Measurements from ENCODE around the gene KDM5D.

KDM5D gene

DNA sequence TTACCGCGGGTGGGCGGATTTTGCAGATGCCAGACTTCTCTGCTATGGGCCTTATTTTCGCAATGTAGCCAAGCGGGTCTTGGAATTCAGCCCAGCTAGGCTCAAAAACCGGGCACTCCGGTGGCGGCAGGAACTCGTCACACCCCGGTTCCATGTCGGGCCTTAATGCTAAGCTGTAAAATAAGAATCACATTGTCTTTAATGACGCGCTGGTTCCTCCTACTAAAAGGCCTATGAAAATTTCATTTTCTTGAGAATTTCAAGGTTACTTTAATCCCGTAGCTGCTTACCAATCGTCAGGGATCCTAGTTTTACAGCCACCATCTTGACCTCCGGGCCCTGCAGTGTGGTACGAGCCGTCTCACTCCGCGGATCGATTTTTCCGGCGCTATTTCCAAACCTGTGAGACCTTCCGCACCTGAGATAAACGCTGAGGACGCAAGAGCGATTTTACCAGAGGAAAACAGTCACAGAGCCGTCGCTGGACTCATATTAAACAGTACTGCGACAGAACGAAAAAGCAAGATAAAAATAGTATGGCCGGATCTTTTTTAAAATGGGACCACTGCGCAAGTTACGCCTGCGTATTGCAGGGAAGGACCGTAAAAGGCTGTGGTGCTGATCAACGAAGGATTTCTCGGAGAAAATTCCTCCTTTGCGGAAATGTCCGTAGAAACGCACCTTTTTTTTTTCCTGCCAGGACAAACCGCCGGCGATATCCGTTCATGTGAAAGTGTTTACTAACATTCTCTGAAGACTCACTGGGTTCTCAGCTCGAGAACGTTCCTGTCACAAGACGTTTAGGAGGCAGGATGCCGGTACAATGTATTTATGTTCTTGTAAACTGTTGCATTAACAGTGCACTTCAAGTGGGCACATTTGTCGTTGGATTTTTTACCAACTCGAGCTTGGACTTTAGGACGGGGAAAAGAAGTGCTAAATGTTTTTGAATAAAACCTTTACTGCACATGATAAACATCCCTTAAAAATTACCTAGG, at the start of gene KDM5D:
KDM5D (minus strand) TSS at position 346 of the 998 bp plus-strand sequence; CDS start at position 154, 192 bp downstream.
- peak; percentile 69 to 75 for ATAC-seq

DNA sequence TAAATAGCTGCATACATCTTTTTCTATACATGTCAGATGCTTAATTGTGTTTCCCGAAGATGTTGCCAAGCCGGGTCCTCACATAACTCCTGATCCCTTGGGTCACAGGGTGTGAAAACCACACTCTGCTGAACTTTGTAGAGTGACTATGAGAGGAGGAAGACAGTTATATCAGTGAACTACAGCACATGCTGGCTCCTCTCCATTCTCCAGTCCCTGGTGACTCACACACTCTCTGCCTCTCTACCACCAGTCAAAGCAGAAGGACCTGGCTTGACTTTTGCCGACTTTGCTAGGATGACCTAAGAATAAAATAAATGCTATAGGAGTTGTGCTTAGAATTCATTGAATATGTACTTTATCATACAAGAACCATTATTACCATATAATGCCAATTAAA, 23.8 kb upstream of the KDM5D start:
- ATAC-seq, result no peak

DNA sequence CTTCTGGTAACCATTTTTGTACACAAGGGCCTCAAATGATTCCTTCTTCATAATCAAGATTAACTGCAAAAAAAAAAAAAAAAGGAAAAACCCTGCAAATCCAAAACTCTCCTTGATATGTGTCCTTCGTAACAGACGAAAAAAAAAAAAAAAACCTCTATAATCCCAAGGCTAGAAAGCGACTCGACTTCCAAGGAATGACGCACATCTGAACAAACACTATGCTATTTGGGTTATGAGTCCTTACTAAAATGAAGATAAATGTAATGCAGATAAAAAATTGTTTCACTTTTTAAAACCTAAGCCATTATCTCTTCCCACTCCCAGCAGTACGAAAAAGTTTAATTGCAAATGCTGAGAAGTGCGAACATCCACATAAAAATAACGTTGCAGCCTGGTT, 1.2 kb downstream of the KDM5D start:
- no peak for ATAC-seq

DNA sequence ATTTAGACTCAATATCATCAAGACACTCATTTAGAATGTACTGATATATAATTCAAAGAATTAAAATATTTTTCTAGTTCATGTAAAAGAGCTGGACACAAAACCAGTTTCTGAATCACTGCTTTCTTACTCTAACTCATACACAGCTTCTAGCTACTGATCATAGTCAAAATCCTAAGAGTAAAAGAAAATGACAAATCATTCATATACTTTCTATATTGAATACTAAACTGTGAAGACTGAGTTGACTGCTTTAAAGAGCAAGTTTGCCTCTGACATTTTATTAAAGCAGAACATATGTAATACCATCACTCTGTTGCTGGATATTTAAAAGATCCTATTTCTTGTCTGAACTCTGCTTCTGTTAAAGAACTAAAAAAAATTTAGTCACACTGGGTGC, 2.4 kb downstream of the KDM5D start:
- peak; percentile 63 to 81 for ATAC-seq

DNA sequence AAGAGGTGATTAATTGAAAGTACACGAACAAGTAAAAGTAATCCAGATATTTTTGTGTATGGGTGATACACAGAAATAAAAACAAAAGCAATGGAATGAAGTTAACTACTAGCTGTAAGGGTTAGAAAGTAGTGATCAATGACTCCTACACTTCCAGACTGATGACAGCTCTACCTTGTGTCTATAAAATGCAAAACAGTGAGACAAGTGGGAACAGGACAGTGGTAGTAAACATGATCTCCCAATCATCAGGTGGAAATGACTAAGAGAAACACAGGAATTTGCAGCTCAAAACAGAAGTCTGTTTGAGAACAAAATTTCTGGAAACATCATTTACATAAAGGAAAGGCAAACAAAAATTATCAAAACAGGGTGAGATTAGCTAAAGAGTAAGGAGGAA, 10.1 kb downstream of the KDM5D start:
- ATAC-seq, result no peak

DNA sequence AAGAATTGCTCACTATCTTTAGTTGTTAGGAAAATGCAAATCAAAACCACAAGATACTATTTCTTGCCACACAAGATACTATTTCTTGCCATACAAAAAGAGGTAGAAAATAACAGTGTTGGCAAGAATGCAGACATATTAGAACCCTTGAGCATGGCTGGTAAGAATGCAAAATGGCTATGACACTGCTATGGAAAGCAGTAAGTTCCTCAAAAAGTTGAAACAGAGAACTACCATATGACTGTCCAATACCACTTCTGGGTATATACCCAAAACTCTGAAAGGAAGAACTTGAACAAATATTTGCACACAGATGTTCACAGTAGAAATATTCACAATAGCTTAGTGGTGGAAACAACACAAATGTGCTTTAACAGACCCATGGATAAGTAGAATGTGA, 26.6 kb downstream of the KDM5D start:
- no peak for ATAC-seq

DNA sequence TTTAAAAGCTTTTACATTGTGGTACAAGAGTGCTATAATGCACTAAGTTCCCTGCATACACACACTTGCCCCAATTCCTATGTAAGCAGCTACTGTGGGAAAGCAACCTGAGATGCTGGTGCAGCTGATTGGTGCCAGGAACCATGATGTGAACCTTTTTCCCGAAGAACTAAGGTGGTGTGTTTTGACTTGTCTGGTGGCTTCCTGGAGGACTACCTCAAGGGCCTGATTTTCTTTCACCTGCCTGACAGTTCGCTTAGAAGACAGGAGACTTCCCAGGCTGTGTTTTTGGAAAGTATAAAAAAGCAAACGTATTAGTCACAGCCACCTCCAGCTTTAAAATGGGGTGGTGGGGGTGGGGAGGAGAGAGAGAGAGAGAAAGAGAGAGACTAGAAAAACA, 27.4 kb downstream of the KDM5D start:
- no peak for ATAC-seq

DNA sequence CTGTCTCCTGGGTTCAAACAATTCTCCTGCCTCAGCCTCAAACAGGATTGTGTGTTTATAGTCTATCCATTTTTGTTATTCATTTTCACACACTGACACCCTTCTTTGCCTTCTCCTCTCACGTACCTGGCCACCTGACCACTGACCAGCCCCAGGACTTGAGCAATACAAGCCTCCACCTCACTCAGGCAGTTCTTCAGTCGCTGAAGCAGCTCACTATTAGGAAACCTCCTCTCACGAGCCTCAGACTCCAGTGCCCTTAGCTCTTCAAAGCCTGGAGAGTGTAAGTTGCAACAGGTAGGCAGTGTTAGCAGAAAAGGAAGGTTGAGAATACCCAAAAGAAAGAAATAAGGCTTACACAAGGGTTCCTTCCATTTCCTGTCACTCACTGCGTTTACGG, 29.3 kb downstream of the KDM5D start:
- ATAC-seq, result no peak

DNA sequence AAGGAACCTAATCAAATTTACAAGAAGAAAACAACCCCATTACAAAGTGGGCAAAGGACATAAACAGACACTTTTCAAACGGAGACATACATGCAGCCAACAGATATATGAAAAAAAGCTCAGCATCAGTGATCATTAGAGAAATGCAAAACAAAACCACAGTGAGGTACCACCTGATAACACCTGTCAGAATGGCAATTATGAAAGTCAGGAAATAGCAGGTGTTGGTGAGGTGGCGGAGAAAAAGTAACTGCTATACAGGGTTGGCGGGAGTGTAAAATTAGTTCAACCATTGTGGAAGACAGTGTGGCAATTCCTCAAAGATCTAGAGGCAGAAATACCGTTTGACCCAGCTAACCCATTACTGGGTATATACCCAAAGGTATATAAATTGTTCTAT, 31.1 kb downstream of the KDM5D start:
- ATAC-seq, result no peak

DNA sequence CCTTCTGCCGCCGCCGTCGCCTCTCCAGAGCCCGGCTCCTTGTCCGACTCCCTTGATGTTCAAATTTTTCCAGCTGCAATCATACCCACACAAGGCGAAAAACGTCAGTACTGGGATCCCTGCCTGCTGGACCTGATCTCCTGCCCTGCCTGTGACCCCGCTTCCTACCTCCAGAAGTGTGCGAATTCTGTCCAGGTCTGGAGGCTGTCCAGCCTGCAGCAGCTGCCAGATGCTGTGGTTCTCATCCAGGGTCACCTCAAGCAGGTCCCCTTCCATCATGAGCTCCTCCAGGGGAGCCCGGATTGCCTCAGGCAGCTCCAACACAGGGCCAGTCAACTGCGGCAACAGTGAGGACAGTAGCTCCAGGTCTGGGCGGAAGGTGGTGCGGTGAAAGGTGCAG, 38.3 kb downstream of the KDM5D start:
- no peak for ATAC-seq

DNA sequence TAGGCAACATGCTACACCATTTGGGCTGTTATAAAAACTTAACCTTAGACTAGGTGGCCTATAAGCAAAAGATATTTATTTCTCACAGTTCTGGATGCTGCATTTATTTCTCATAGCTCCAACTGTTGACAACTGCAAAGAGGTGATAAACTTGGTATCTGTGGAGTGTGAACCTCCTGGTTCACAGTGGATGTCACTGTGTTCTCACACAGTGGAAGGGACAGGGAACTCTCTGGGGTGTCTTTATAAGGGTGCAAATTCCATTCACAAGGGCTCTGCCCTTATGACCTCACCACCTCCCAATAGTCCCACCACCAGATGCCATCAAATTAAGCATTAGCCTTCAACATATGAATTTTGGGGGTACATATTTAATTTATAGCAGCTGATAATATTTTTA, 46.0 kb downstream of the KDM5D start:
- ATAC-seq, result no peak

DNA sequence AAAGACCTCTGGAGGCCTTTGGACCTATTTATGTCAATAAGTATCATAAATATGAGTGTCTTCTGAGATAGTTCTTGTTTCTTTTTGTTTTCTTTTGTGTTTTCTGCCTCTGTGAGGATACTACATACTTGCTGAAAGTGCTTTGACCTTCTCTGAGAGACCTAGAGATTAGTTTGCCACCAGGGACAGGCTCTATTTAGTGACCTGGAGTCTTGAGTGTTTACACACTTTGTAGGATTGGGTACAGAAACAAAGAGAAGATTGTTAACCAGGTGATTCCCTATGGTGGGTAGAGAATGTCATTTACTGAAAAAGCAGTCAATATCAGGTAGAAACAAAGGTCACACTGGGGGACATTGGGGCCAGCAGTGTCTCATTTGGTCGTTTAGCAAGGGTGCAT, 63.7 kb downstream of the KDM5D start:
- ATAC-seq, result no peak

Measured in activated CD4-positive, CD25-positive, alpha-beta regulatory T cell treated with anti-CD3 and anti-CD28 coated beads, Interleukin-2, amount 50 U/mL, for 24 hours (primary cell).